Neutrophil (primary cell): ENCODE data around the gene PARK7.

Experiments used
- H3K27ac ChIP-seq: fragments of 200-600 bp; sonication (generic); 2 replicates; pipeline ENCODE4 v1.5.1; 2016; ENCODE audit warnings: mild to moderate bottlenecking, moderate library complexity
- H3K27me3 ChIP-seq: fragments of 200-600 bp; sonication (generic); 2 replicates; pipeline ENCODE4 v1.6.0; 2016; ENCODE audit warnings: mild to moderate bottlenecking
- H3K36me3 ChIP-seq: fragments of 200-600 bp; sonication (generic); 2 replicates; pipeline ENCODE4 v1.5.1; 2017
- H3K4me1 ChIP-seq, 2 experiments: fragments of 200-600 bp in 1 of 2; sonication (generic) in 1 of 2; 1 replicate in 1 of 2; 2 replicates in 1 of 2; pipeline versions ENCODE4 v1.5.1 to v1.6.1; 2013 to 2016; ENCODE audit warnings: low read depth in 1 of 2, low read length in 1 of 2, mild to moderate bottlenecking in 1 of 2, moderate library complexity in 1 of 2; ENCODE audit not compliant: control insufficient read depth in 1 of 2, insufficient read depth in 1 of 2
- H3K4me3 ChIP-seq, 2 experiments: fragments of 200-600 bp in 1 of 2; sonication (generic) in 1 of 2; 1 replicate in 1 of 2; 2 replicates in 1 of 2; pipeline ENCODE4 v1.5.1; 2013 to 2016; ENCODE audit warnings: low read depth in 1 of 2, low read length in 1 of 2, mild to moderate bottlenecking in 1 of 2, moderate library complexity in 1 of 2
- H3K9me3 ChIP-seq: fragments of 200-600 bp; sonication (generic); 2 replicates; pipeline ENCODE4 v1.5.1; 2016
- TF ChIP-seq, protein P1 (sequence below): fragments of 200-600 bp; sonication (generic); IDR thresholded peaks from 2 replicates; pipeline ENCODE4 v1.5.1; 2016; ENCODE audit warnings: antibody characterized with exemption

PARK7 gene

GRCh38 chr1:8016895-8017241 lies 55.4 kb downstream of the PARK7 start:
- H3K4me3 ChIP-seq: no peak overlapping the region
- H3K27ac ChIP-seq: no peak overlapping the region
- no peaks in the 10 kb centered on the region for H3K9me3 ChIP-seq
- no peaks in the 10 kb centered on the region for H3K36me3 ChIP-seq
- peaks cover 4% of the 10 kb centered on the region in 2 experiments for H3K4me1 ChIP-seq
- TF ChIP-seq, protein P1, sequence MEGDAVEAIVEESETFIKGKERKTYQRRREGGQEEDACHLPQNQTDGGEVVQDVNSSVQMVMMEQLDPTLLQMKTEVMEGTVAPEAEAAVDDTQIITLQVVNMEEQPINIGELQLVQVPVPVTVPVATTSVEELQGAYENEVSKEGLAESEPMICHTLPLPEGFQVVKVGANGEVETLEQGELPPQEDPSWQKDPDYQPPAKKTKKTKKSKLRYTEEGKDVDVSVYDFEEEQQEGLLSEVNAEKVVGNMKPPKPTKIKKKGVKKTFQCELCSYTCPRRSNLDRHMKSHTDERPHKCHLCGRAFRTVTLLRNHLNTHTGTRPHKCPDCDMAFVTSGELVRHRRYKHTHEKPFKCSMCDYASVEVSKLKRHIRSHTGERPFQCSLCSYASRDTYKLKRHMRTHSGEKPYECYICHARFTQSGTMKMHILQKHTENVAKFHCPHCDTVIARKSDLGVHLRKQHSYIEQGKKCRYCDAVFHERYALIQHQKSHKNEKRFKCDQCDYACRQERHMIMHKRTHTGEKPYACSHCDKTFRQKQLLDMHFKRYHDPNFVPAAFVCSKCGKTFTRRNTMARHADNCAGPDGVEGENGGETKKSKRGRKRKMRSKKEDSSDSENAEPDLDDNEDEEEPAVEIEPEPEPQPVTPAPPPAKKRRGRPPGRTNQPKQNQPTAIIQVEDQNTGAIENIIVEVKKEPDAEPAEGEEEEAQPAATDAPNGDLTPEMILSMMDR: no peak
- H3K27me3 ChIP-seq: peaks cover 70% of the 10 kb centered on the region

GRCh38 chr1:8017495-8018197 lies 56.1 kb downstream of the PARK7 start:
- no peak overlapping the region for H3K27ac ChIP-seq

GRCh38 chr1:8018492-8019228 lies 57.1 kb downstream of the PARK7 start:
- H3K27ac ChIP-seq: no peak overlapping the region
- peaks cover 4% of the 10 kb centered on the region in 2 experiments for H3K4me1 ChIP-seq
- TF ChIP-seq, protein P1: no peak
- H3K27me3 ChIP-seq: peaks cover 88% of the 10 kb centered on the region
- no peaks in the 10 kb centered on the region for H3K9me3 ChIP-seq
- no peak overlapping the region for H3K4me3 ChIP-seq
- no peaks in the 10 kb centered on the region for H3K36me3 ChIP-seq

More at GRCh38 chr1:8017495-8018197, 56.1 kb downstream of the PARK7 start:
- H3K36me3 ChIP-seq: no peaks in the 10 kb centered on the region
- peaks cover 4% of the 10 kb centered on the region in 2 experiments for H3K4me1 ChIP-seq
- H3K9me3 ChIP-seq: no peaks in the 10 kb centered on the region
- no peak overlapping the region for H3K4me3 ChIP-seq
- TF ChIP-seq, protein P1: no peak
- peaks cover 78% of the 10 kb centered on the region for H3K27me3 ChIP-seq

- TF ChIP-seq, protein P1: no peak
- H3K27ac ChIP-seq: no peak overlapping the region
- H3K27me3 ChIP-seq: peaks cover 92% of the 10 kb centered on the region
- no peaks in the 10 kb centered on the region for H3K36me3 ChIP-seq
- peaks cover 4% of the 10 kb centered on the region in 2 experiments for H3K4me1 ChIP-seq
- no peaks in the 10 kb centered on the region for H3K9me3 ChIP-seq
- H3K4me3 ChIP-seq: no peak overlapping the region
These were observed 57.7 kb downstream of the PARK7 start for GRCh38 chr1:8019229-8019620.

- Histone ChIP-seq H3K27me3 (peaks cover 92% of the 10 kb centered on the region), H3K27ac (no peak overlapping the region), H3K36me3 (no peaks in the 10 kb centered on the region), H3K4me1 (peaks cover 4% of the 10 kb centered on the region in 2 experiments), H3K4me3 (no peak overlapping the region), H3K9me3 (no peaks in the 10 kb centered on the region)
- TF ChIP-seq, protein P1: no peak
These were observed 58.5 kb downstream of the PARK7 start for GRCh38 chr1:8020032-8020431.
